ENCODE data around the gene METTL8.

DNA sequence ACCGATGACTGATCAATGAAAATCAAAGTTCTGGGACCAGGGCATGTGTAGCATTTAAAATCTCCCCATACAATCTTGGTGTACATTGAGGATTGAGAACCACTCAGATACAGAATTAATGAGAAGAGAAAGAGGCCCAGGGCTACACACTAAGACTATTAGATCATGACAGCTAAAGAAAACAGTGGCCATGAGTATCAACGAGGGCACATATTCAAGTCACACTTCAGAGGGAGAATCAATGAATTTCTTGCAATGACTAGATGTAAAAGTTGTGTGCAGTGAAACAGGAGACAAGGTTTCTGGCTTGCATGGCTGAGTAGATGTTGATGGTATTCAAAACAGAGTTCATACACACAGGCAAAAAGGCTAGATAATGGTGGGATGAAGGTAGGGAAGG, 29.1 kb downstream of the METTL8 start:
- TF ChIP-seq GPBP1L1 (CRISPR knock-in tag; IDR thresholded peaks at IDR 0.05) (no peak), CTCF (CRISPR knock-in tag; IDR thresholded peaks at IDR 0.05) (no peak)

Measured in HepG2 (cell line).